H1 (cell line): ENCODE data around the gene CHD6. TPM values are rescaled to one million over a fixed set of nuclear protein-coding genes. Genes with fewer than 3 reads are reported as not detected.

Source experiments
- CTCF ChIA-PET: fragments of 300-600 bp; sonication (Branson Sonifier 250); formaldehyde crosslinking; loops from one replicate; lab custom pipeline; 2021; ENCODE audit not compliant: partially characterized antibody; lab: Charles Lee
- POLR2A ChIA-PET: fragments of 300-600 bp; sonication (Branson Sonifier 250); formaldehyde crosslinking; loops from one replicate; lab custom pipeline; 2021; ENCODE audit warnings: inconsistent platforms; ENCODE audit not compliant: partially characterized antibody; lab: Charles Lee
- DNase-seq, 2 experiments: peaks; one replicate each; pipeline versions ENCODE4 v3.0.0 to v3.0.0-alpha.2; 2010 to 2022; ENCODE audit warnings: low spot score in 2 of 2, low read depth in 1 of 2, mixed read lengths in 1 of 2
- FAIRE-seq: peaks from 2 replicates; lab custom pipeline; 2011; peaks lifted over from hg19 to GRCh38; lab: Jason Lieb, UNC
- H2AFZ ChIP-seq: 2 replicates; pipeline ENCODE4 v1.8.1; 2012; ENCODE audit warnings: low read length, inconsistent platforms
- H2AK5ac ChIP-seq: 2 replicates; pipeline ENCODE4 v1.6.1; 2013; ENCODE audit warnings: low read depth, low read length
- H2BK120ac ChIP-seq: replicated peaks from 2 replicates; pipeline ENCODE3; 2013; ENCODE audit warnings: low read depth, low read length, inconsistent platforms
- H2BK12ac ChIP-seq: 2 replicates; pipeline ENCODE4 v1.6.1; 2013; ENCODE audit warnings: low read depth, low read length
- H2BK15ac ChIP-seq: 2 replicates; pipeline ENCODE4 v1.6.1; 2013; ENCODE audit warnings: low read length
- H2BK20ac ChIP-seq: 2 replicates; pipeline ENCODE4 v1.6.1; 2013; ENCODE audit warnings: low read length
- H2BK5ac ChIP-seq: 2 replicates; pipeline ENCODE4 v1.6.1; 2013; ENCODE audit warnings: low read depth, low read length
- H3K14ac ChIP-seq: 2 replicates; pipeline ENCODE4 v1.6.1; 2013; ENCODE audit warnings: inconsistent platforms; ENCODE audit not compliant: insufficient read length
- H3K18ac ChIP-seq: 2 replicates; pipeline ENCODE4 v1.6.1; 2013; ENCODE audit warnings: low read length; ENCODE audit errors: extremely low read depth
- H3K23ac ChIP-seq: 2 replicates; pipeline ENCODE4 v1.6.1; 2013; ENCODE audit warnings: inconsistent platforms; ENCODE audit not compliant: insufficient read length
- H3K23me2 ChIP-seq: 2 replicates; pipeline ENCODE4 v1.6.1; 2013; ENCODE audit warnings: low read depth, low read length
- H3K27ac ChIP-seq: 2 replicates; pipeline ENCODE4 v1.6.1; 2011; ENCODE audit warnings: low read depth, low read length, inconsistent platforms
- H3K27me3 ChIP-seq, 4 experiments: replicated peaks in 1 of 4; 1 replicate in 1 of 4; 2 replicates in 3 of 4; pipeline versions ENCODE4 v1.6.1 to v1.8.1; 2011 to 2013; ENCODE audit warnings: low read length in 3 of 4, mild to moderate bottlenecking in 3 of 4, inconsistent platforms in 2 of 4, mixed read lengths in 2 of 4, moderate library complexity in 1 of 4; ENCODE audit not compliant: control insufficient read depth in 3 of 4, insufficient read depth in 3 of 4; ENCODE audit errors: extremely low read depth in 1 of 4
- H3K36me3 ChIP-seq, 4 experiments: 2 replicates each; pipeline versions ENCODE4 v1.6.1 to v1.8.1; 2011 to 2013; ENCODE audit warnings: mild to moderate bottlenecking in 4 of 4, low read length in 3 of 4, moderate library complexity in 2 of 4, control low read depth in 1 of 4, inconsistent platforms in 1 of 4; ENCODE audit not compliant: insufficient read depth in 4 of 4, control insufficient read depth in 2 of 4
- H3K4ac ChIP-seq: replicated peaks from 2 replicates; pipeline ENCODE3; 2013; ENCODE audit warnings: low read length, low read depth, mixed read lengths, inconsistent platforms; ENCODE audit not compliant: insufficient read length
- H3K4me1 ChIP-seq, 4 experiments: replicated peaks in 1 of 4; 1 replicate in 1 of 4; 2 replicates in 3 of 4; pipeline versions ENCODE4 v1.6.1 to v1.8.1; 2011 to 2013; ENCODE audit warnings: low read length in 3 of 4, inconsistent platforms in 2 of 4, mixed read lengths in 1 of 4; ENCODE audit not compliant: insufficient read depth in 4 of 4, control insufficient read depth in 3 of 4
- H3K4me2 ChIP-seq, 2 experiments: 2 replicates each; pipeline versions ENCODE4 v1.6.1 to v1.8.1; 2011 to 2013; ENCODE audit warnings: low read depth in 2 of 2, low read length in 2 of 2, control low read depth in 1 of 2, inconsistent platforms in 1 of 2, mild to moderate bottlenecking in 1 of 2; ENCODE audit not compliant: insufficient read depth in 1 of 2
- H3K4me3 ChIP-seq, 4 experiments: fragments of 200-600, 300-600 bp in 1 of 4; sonication (generic), shearing (Covaris generic), sonication (Bioruptor Twin) in 1 of 4; 2 replicates each; pipeline versions ENCODE4 v1.5.1 to v1.8.1; 2011 to 2016; ENCODE audit warnings: low read length in 4 of 4, low read depth in 3 of 4, control low read depth in 2 of 4, inconsistent platforms in 2 of 4, mild to moderate bottlenecking in 2 of 4, mixed read lengths in 1 of 4, moderate library complexity in 1 of 4; ENCODE audit not compliant: insufficient read depth in 2 of 4; ENCODE audit errors: extremely low read depth in 1 of 4
- H3K56ac ChIP-seq: replicated peaks from 2 replicates; pipeline ENCODE3; 2013; ENCODE audit warnings: low read depth, mild to moderate bottlenecking, mixed read lengths, low read length, inconsistent platforms; ENCODE audit not compliant: insufficient read length
- H3K79me1 ChIP-seq: 2 replicates; pipeline ENCODE4 v1.6.1; 2013; ENCODE audit warnings: low read depth, low read length, control low read depth
- H3K79me2 ChIP-seq, 2 experiments: 2 replicates each; pipeline versions ENCODE4 v1.6.1 to v1.8.1; 2012 to 2013; ENCODE audit warnings: low read length in 2 of 2, mild to moderate bottlenecking in 2 of 2, inconsistent platforms in 1 of 2; ENCODE audit not compliant: insufficient read depth in 2 of 2, control insufficient read depth in 1 of 2
- H3K9ac ChIP-seq, 4 experiments: replicated peaks in 1 of 4; 1 replicate in 1 of 4; 2 replicates in 3 of 4; pipeline versions ENCODE4 v1.6.1 to v1.8.1; 2011 to 2013; ENCODE audit warnings: low read depth in 3 of 4, low read length in 3 of 4, control low read depth in 2 of 4, mild to moderate bottlenecking in 2 of 4, moderate library complexity in 2 of 4, inconsistent platforms in 1 of 4; ENCODE audit errors: extremely low read depth in 1 of 4
- H3K9me3 ChIP-seq, 2 experiments: 2 replicates each; pipeline versions ENCODE4 v1.6.1 to v1.8.1; 2012 to 2013; ENCODE audit warnings: mild to moderate bottlenecking in 2 of 2, moderate library complexity in 2 of 2, control low read depth in 1 of 2, inconsistent platforms in 1 of 2, low read depth in 1 of 2, low read length in 1 of 2, mixed read lengths in 1 of 2; ENCODE audit not compliant: insufficient read depth in 2 of 2
- H4K20me1 ChIP-seq, 2 experiments: replicated peaks in 1 of 2; 2 replicates each; pipeline versions ENCODE3 to v1.8.1; 2011 to 2013; ENCODE audit warnings: inconsistent platforms in 2 of 2, low read length in 2 of 2, mild to moderate bottlenecking in 1 of 2; ENCODE audit not compliant: insufficient read depth in 2 of 2, control insufficient read depth in 1 of 2
- H4K5ac ChIP-seq: 2 replicates; pipeline ENCODE4 v1.6.1; 2013; ENCODE audit warnings: low read length, low read depth, mixed read lengths, inconsistent platforms; ENCODE audit not compliant: insufficient read length
- H4K8ac ChIP-seq: 2 replicates; pipeline ENCODE4 v1.8.0; 2013; ENCODE audit warnings: mild to moderate bottlenecking, moderate library complexity, low read length, inconsistent platforms; ENCODE audit not compliant: insufficient read depth; ENCODE audit errors: extremely low read depth
- H4K91ac ChIP-seq: replicated peaks from 2 replicates; pipeline ENCODE3; 2013; ENCODE audit warnings: low read length, mixed read lengths, inconsistent platforms; ENCODE audit not compliant: insufficient read length
- ASH2L ChIP-seq: fragments of 200-600, 300-600 bp; sonication (generic); IDR thresholded peaks from one replicate; pipeline ENCODE4 v1.7.1; 2017; ENCODE audit warnings: low read length
- GTF2F1 ChIP-seq: IDR thresholded peaks from 2 replicates; pipeline ENCODE4 v1.6.1; 2012; ENCODE audit warnings: low read depth, low read length, improper control_type of control experiment, borderline replicate concordance
- JUN ChIP-seq: IDR thresholded peaks from 2 replicates; pipeline ENCODE4 v1.6.1; 2011; ENCODE audit warnings: low read depth, mild to moderate bottlenecking, improper control_type of control experiment, low read length
- KDM5A ChIP-seq: fragments of 200-600 bp; IDR thresholded peaks from 2 replicates; pipeline ENCODE4 v1.7.1; 2012; ENCODE audit warnings: mild to moderate bottlenecking, low read length, inconsistent platforms, mixed read lengths
- MAFK ChIP-seq: IDR thresholded peaks from 2 replicates; pipeline ENCODE4 v1.6.1; 2012; ENCODE audit warnings: low read depth, mild to moderate bottlenecking, improper control_type of control experiment, low read length
- NANOG ChIP-seq: IDR thresholded peaks from 2 replicates; pipeline ENCODE4 v1.6.1; 2011; ENCODE audit warnings: low read length, low read depth, mild to moderate bottlenecking, inconsistent platforms; ENCODE audit not compliant: insufficient read depth, poor library complexity, severe bottlenecking
- POLR2AphosphoS5 ChIP-seq: IDR thresholded peaks from 2 replicates; pipeline ENCODE4 v1.6.1; 2011; ENCODE audit warnings: low read depth, low read length
- RXRA ChIP-seq: IDR thresholded peaks from 2 replicates; pipeline ENCODE4 v1.6.1; 2011; ENCODE audit warnings: low read depth, mild to moderate bottlenecking, low read length, moderate library complexity; ENCODE audit not compliant: insufficient read depth
- SUZ12 ChIP-seq: fragments of 200-600 bp; sonication (generic); IDR thresholded peaks from 2 replicates; pipeline ENCODE4 v1.6.1; 2012; ENCODE audit warnings: mild to moderate bottlenecking, inconsistent platforms, low read length, moderate library complexity, mixed read lengths
- TAF1 ChIP-seq: IDR thresholded peaks from 2 replicates; pipeline ENCODE4 v1.6.1; 2011; ENCODE audit warnings: mild to moderate bottlenecking, low read depth, low read length
- TAF7 ChIP-seq: optimal IDR thresholded peaks from 2 replicates; pipeline ENCODE3; 2011; ENCODE audit warnings: low read depth, mild to moderate bottlenecking, inconsistent platforms, low read length, moderate library complexity, borderline replicate concordance
- WGBS, 2 experiments: shearing (Covaris generic) in 1 of 2; methylation state at CpG; one replicate each; pipeline versions ENCODE4 v1.1.6 to v1.1.7; 2013 to 2015; ENCODE audit warnings: low lambda C conversion rate in 2 of 2, mixed read lengths in 2 of 2, inconsistent platforms in 1 of 2, low coverage in 1 of 2, missing lambda C conversion rate in 1 of 2; ENCODE audit not compliant: insufficient replicate concordance in 2 of 2, insufficient coverage in 1 of 2, insufficient read length in 1 of 2; ENCODE audit errors: extremely low coverage in 1 of 2, missing lambda C conversion rate in 1 of 2; 5-methylcytosine and 5-hydroxymethylcytosine counted together
- polyA plus RNA-seq, 7 experiments: library from polyadenylated mRNA; depleted of rRNA in 3 of 7; stranded (reverse) in 5 of 7; unstranded in 2 of 7; fragments of >200 nt in 5 of 7; fragments of 200-250 nt in 2 of 7; gene quantifications; 1 replicate in 5 of 7; 2 replicates in 1 of 7; 4 replicates in 1 of 7; pipeline versions ENCODE4 v1.2.1 to v1.2.3, GENCODE V29; 2011 to 2013; ENCODE audit warnings: missing spikeins in 2 of 7, mixed read lengths in 2 of 7
- total RNA-seq: library from RNA; stranded (reverse); fragmentation: NEBNext Ultra II Directional; extraction: Animal tissue kit (Norgen Biotek cat#: 25700); gene quantifications from 2 replicates; pipeline ENCODE4 v1.2.1, GENCODE V29; 2021
- TF ChIP-seq, protein P1 (sequence below), 3 experiments: IDR thresholded peaks; 1 replicate in 2 of 3; 2 replicates in 1 of 3; pipeline versions ENCODE4 v1.5.1 to v1.6.1; 2011; ENCODE audit warnings: low read length in 3 of 3, mild to moderate bottlenecking in 3 of 3, inconsistent platforms in 2 of 3, low read depth in 1 of 3, moderate library complexity in 1 of 3; ENCODE audit not compliant: insufficient read depth in 1 of 3; ENCODE audit errors: control extremely low read depth in 1 of 3

Gene CHD6
- total and polyA plus RNA-seq, 2 of the 8 experiments (the other 6 are each of a cell fraction or from before 2014, with no cell fraction given), result 11.1 to 62.9 TPM

DNA sequence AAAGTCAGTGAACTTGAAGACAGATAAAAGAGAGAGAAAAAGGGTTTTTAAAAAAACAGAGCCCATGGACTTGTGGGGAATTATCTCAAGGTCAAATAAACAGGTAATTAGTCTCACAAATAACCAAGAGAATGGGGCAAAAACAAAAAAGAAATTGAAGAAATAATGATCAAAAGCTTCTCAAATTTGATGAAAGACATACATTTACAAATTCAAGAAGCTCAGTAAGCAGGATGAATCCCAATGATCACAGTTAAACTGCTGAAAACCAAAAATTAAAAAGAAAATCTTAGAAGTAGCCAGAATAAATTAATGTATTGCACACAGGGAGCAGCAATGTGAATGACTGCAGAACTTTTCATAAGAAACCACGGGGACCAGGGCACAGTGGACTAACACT lies 139.1 kb downstream of the CHD6 start:
- FAIRE-seq, result no peak
- POLR2A ChIA-PET, result no interaction called here

More for the DNA sequence above, 139.1 kb downstream of the CHD6 start:
- H3K27me3 ChIP-seq, result no peaks in the 10 kb centered on the region
- no peak overlapping the region for H3K14ac ChIP-seq
- H3K56ac ChIP-seq, result no peak overlapping the region
- no peak overlapping the region for H3K23ac ChIP-seq
- H2BK5ac ChIP-seq, result no peak overlapping the region
- no peak overlapping the region for H3K27ac ChIP-seq
- H3K79me2 ChIP-seq, result no peaks in the 10 kb centered on the region
- H2BK120ac ChIP-seq, result no peak overlapping the region
- H3K79me1 ChIP-seq, result no peaks in the 10 kb centered on the region; the same call in 1 of the 2 replicates
- H4K8ac ChIP-seq, result no peak overlapping the region
- H2BK15ac ChIP-seq, result no peak overlapping the region
- peaks cover 8 to 44% (median 13%) of the 10 kb centered on the region in 4 experiments; a peak in 7 of 8 replicates for H3K36me3 ChIP-seq
- no peaks in the 10 kb centered on the region for H3K23me2 ChIP-seq
- no peak overlapping the region for H3K9ac ChIP-seq
- H2BK20ac ChIP-seq, result no peak overlapping the region
- no peak overlapping the region for H2AK5ac ChIP-seq
- H3K4me2 ChIP-seq, result no peak overlapping the region
- no peak overlapping the region for H3K18ac ChIP-seq
- no peak for DNase-seq
- no peaks in the 10 kb centered on the region for H3K4me1 ChIP-seq
- H4K5ac ChIP-seq, result no peak overlapping the region
- H4K91ac ChIP-seq, result no peak overlapping the region
- TF ChIP-seq NANOG (no peak), KDM5A (no peak), JUN (no peak), TAF1 (no peak), MAFK (no peak), POLR2AphosphoS5 (no peak), ASH2L (no peak), GTF2F1 (no peak), SUZ12 (no peak), RXRA (no peak), TAF7 (no peak)
- TF ChIP-seq, protein P1, sequence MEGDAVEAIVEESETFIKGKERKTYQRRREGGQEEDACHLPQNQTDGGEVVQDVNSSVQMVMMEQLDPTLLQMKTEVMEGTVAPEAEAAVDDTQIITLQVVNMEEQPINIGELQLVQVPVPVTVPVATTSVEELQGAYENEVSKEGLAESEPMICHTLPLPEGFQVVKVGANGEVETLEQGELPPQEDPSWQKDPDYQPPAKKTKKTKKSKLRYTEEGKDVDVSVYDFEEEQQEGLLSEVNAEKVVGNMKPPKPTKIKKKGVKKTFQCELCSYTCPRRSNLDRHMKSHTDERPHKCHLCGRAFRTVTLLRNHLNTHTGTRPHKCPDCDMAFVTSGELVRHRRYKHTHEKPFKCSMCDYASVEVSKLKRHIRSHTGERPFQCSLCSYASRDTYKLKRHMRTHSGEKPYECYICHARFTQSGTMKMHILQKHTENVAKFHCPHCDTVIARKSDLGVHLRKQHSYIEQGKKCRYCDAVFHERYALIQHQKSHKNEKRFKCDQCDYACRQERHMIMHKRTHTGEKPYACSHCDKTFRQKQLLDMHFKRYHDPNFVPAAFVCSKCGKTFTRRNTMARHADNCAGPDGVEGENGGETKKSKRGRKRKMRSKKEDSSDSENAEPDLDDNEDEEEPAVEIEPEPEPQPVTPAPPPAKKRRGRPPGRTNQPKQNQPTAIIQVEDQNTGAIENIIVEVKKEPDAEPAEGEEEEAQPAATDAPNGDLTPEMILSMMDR (IDR thresholded peaks at IDR 0.05; ENCODE audit: control extremely low read depth in 1 of 3, insufficient read depth in 1 of 3, low read depth in 1 of 3, low read length in 3 of 3), result no peak
- H3K4me3 ChIP-seq, result no peak overlapping the region
- no peak overlapping the region for H2AFZ ChIP-seq
- peaks cover 0 to 2% of the 10 kb centered on the region in 2 experiments for H4K20me1 ChIP-seq
- WGBS, 2 experiments, result 93% methylated on average over 1 of the region's 1 CpG; no CpG with 5 or more reads in 1 of the 2 experiments
- CTCF ChIA-PET, result no interaction called here
- no peak overlapping the region for H2BK12ac ChIP-seq
- H3K4ac ChIP-seq, result no peak overlapping the region
- H3K9me3 ChIP-seq, result no peaks in the 10 kb centered on the region
